ENCODE data around the gene EPRS1. TPM values are rescaled to one million over a fixed set of nuclear protein-coding genes. Genes with fewer than 3 reads are reported as not detected.
A peak's percentile ranks its signal among the peaks of the same experiment; 100 is the strongest.

Gene EPRS1
- total and polyA plus RNA-seq, 2 of the 4 experiments (the other 2 are of a cell fraction): 48.0 to 159 TPM

GRCh38 chr1:220046052-220046930 lies at the start of gene EPRS1 (continued):
- TF ChIP-seq CTCF (conservative IDR thresholded peaks at IDR 0.05; ENCODE audit: low read depth, low read length): peak; percentile 73
- no peak for TF ChIP-seq ELK1 (IDR thresholded peaks at IDR 0.05; ENCODE audit: borderline replicate concordance, low read depth, low read length)
